Dermis microvascular lymphatic vessel endothelial cell (primary cell): ENCODE data around the gene L3MBTL3. TPM values are rescaled to one million over a fixed set of nuclear protein-coding genes. Genes with fewer than 3 reads are reported as not detected.

Experiments
- DNase-seq, 2 donors: peaks; one replicate each; pipeline versions ENCODE4 v3.0.0 to v3.0.0-alpha.2; 2010; ENCODE audit warnings: low read depth in 2 of 2
- total RNA-seq: library from RNA; depleted of rRNA; stranded (reverse); fragments of >200 nt; gene quantifications from 2 replicates; pipeline ENCODE4 v1.2.1, GENCODE V29; 2014

L3MBTL3 gene
- total RNA-seq, 1 donor from 2014 or later = 39.2 TPM

- no peak for DNase-seq
Measured at GRCh38 chr6:130070792-130071191, 52.4 kb downstream of the L3MBTL3 start.

GRCh38 chr6:130075879-130076460 is 57.6 kb downstream of the L3MBTL3 start:
- no peak for DNase-seq

- no peak for DNase-seq
Measured at GRCh38 chr6:130076512-130076911, 58.1 kb downstream of the L3MBTL3 start.

- DNase-seq = no peak
Measured at GRCh38 chr6:130090796-130091195, 72.4 kb downstream of the L3MBTL3 start.

GRCh38 chr6:130093546-130093945 is 75.2 kb downstream of the L3MBTL3 start:
- DNase-seq = no peak

- DNase-seq = no peak
Measured at GRCh38 chr6:130098317-130098716, 79.9 kb downstream of the L3MBTL3 start.

GRCh38 chr6:130099119-130099518 is 80.7 kb downstream of the L3MBTL3 start:
- DNase-seq = no peak

GRCh38 chr6:130105996-130106704 is 87.8 kb downstream of the L3MBTL3 start:
- DNase-seq = no peak

GRCh38 chr6:130107710-130108109 is 89.3 kb downstream of the L3MBTL3 start:
- no peak for DNase-seq

GRCh38 chr6:130111031-130111430 is 92.7 kb downstream of the L3MBTL3 start:
- peak in 1 of 2 donors; percentile 24 for DNase-seq

GRCh38 chr6:130113201-130113710 is 94.9 kb downstream of the L3MBTL3 start:
- no peak for DNase-seq

- no peak for DNase-seq
Measured at GRCh38 chr6:130115036-130115435, 96.7 kb downstream of the L3MBTL3 start.

- no peak for DNase-seq
Measured at GRCh38 chr6:130116273-130116672, 97.9 kb downstream of the L3MBTL3 start.

- DNase-seq = peak; percentile 2 to 44
Measured at GRCh38 chr6:130117187-130117701, 98.9 kb downstream of the L3MBTL3 start.

GRCh38 chr6:130118236-130118635 is 99.9 kb downstream of the L3MBTL3 start:
- DNase-seq = no peak

GRCh38 chr6:130119211-130119610 is 100.8 kb downstream of the L3MBTL3 start:
- no peak for DNase-seq

- no peak for DNase-seq
Measured at GRCh38 chr6:130120731-130121130, 102.3 kb downstream of the L3MBTL3 start.

GRCh38 chr6:130122243-130122642 is 103.9 kb downstream of the L3MBTL3 start:
- DNase-seq = no peak

GRCh38 chr6:130127195-130127594 is 108.8 kb downstream of the L3MBTL3 start:
- no peak for DNase-seq

GRCh38 chr6:130128326-130128725 is 109.9 kb downstream of the L3MBTL3 start:
- DNase-seq = peak in 1 of 2 donors; percentile 4

GRCh38 chr6:130129762-130130246 is 111.4 kb downstream of the L3MBTL3 start:
- peak in 1 of 2 donors; percentile 72 for DNase-seq

- DNase-seq = no peak
Measured at GRCh38 chr6:130132286-130132701, 113.9 kb downstream of the L3MBTL3 start.

- no peak for DNase-seq
Measured at GRCh38 chr6:130134582-130134981, 116.2 kb downstream of the L3MBTL3 start.
